GM19240 (cell line): ENCODE measurements around the gene YY1.
A peak's percentile ranks its signal among the peaks of the same experiment; 100 is the strongest.

Experiments used
- DNase-seq: peaks from one replicate; pipeline ENCODE4 v3.0.0; 2011; ENCODE audit warnings: low spot score; ENCODE audit not compliant: insufficient read length

The YY1 gene

DNA sequence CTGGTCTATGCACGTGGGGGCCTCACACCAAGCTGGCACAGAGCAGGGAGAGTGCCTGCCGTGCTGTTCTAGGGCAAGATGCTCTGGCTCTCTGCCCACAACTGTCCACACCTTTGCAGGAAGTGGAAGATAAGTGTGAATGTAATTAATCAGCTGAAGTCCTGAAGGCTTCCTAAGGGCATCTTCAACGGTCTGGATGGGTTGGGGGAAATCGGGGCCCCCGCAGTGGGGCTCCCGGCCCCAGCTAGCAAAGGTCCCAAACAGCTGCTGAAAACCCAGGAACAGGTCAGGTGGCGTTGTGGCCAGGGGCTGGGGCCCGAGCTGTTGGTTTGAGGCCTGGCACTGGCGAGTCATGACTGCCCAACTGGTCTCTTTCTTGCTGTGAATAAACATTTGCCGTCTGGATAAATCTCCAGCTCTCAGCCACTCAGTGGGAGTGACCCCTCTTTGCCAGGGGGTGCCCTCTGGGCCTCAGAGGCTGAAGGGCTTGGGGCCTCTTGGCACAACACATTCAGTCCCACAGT, 74.0 kb downstream of the YY1 start:
- DNase-seq = no peak

DNA sequence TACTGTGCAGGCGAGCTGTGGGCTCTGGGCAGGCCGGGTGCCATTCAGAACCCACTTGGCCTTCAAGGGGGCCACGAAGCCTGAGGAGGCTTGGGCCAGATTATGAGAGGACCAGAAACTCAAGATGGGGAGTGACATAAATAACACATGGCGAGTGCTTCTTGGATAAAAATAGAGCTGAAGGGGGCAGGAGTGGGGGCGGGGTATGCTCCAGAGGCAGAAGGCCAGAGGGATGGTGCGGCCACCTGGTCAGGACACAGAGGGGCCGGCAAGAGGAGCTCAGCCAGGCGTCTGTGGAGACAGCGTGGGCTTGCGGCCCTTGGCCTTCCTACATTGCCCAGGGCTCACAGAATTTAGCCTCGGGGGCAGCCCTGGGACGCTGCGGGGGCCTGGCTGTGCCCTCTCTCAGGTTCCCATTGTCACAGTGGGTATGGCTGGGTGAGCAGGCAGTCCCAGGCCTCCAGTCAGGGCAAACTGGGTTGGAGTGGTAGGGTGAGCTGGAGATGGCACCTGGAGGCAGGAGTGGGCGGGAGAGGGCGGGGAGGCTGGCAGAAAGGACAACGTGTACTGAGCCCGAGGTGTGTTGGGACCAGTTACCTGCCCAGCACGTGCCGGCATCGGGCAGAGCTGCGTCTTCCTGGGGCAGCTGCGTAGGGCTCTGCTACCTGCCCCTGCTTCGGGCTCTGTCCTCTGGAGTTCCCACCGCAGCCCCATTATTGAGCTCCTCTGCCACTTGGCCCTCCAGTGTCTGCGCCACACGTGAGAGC, 74.7 kb downstream of the YY1 start:
- DNase-seq = no peak

DNA sequence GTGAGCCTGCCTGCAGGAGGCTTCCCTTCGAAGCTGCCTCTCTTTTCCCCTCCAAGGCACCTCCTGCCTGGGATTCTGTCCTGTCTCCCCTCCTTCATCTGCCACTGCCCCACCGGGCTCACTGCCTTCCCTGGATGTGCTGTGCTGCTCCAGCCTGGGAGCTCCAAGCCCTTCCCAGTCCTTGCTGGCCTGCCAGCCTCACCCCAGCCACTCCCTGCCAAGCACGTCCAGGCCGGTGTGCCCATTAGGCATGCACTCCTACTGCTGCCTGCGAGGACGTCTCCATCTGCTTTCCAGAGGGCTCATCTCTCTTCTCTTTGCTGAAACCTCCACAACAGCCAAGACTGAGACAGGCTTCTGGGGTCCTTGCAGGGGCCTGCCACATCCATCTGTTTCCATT, 75.8 kb downstream of the YY1 start:
- DNase-seq = no peak

DNA sequence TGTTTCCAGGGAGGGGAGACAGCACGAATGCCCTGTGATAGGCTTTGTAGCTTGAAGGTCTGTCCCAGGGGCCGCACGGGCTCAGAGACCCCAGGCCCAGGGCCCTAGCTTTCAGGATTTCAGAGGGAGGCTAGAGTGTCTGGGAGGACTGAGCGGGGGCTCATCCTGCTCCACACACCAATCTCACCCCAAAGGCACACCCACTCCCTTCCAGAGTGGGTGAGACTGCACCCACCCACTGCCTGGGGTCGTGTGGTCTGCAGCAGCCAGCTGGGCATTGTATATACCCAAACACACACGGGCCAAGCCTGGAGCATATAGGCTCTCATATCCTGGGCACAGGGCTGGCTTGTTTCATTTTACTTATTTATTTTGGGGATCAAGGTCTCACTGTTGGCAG, 78.4 kb downstream of the YY1 start:
- no peak for DNase-seq

DNA sequence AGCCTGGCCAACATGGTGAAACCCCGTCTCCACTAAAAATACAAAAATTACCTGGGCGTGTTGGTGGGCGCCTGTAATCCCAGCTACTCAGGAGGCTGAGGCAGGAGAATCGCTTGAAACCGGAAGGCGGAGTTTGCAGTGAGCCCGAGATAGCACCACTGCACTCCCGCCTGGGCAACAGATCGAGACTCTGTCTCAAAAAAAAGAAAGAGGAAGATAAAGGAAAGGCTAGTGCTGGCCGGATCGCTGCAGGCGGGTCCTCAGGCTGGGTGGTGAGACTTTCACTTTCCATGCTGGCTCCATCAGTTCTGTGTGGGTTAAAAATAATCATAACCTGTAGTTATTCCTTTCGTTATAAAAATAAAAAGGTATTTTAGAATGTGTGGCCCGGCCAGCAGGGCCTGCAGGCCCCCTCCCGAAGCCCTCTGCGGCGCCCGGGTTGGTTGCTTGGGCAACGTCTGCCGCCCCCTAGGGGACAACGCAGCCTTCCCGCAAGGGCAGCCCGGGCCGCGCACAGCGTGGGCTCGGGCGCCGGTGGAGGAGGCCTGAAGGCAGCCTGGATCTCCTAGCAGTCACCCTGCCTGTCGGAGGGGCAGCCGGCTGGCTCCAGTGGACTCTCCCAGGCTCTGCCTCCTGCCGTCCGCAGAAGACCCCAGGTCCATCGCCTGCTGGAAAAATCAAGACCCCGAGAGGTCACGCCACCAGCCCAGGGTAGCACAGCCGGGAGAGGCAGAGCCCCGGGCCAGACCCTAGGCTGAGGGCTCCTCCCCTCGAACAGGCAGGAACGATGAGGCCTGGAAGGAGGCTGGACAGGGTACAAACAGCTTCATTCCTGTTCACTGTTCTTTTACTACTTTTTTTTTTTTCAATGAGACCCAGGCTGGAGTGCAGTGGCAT, 79.2 kb downstream of the YY1 start:
- peak; percentile 76 for DNase-seq

DNA sequence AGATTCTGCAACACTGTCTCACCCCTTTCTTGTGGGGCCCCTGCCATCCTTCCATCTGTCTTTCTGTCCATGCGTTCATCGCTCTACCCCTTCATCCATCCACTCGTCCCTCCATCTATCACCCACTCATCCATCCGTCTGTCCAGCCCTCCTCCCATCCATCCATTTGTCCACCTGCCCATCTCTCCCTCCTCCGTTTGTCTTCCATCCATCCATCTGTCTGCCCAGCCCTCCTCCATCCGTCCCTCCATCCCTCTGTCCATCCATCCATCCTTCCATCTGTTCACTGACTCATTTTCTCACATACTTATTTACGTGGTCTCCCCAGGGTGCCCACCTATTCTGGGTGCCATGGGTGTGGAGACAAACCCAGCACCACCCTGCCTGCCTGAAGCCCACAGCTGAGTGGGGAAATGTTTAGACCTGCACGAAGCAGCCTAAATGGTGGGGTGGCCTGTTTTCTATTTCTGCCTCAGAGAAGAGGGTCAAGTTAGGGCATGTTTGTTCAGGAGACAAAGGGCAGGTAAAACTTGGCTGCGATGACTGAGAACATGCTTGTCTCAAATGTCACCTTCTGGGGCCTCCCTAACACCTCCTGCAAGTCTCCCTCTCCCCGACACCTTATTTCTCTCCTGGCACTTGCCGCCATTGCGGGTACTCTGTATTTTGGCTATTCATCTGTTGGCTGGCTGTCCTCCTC, 81.4 kb downstream of the YY1 start:
- DNase-seq = no peak

DNA sequence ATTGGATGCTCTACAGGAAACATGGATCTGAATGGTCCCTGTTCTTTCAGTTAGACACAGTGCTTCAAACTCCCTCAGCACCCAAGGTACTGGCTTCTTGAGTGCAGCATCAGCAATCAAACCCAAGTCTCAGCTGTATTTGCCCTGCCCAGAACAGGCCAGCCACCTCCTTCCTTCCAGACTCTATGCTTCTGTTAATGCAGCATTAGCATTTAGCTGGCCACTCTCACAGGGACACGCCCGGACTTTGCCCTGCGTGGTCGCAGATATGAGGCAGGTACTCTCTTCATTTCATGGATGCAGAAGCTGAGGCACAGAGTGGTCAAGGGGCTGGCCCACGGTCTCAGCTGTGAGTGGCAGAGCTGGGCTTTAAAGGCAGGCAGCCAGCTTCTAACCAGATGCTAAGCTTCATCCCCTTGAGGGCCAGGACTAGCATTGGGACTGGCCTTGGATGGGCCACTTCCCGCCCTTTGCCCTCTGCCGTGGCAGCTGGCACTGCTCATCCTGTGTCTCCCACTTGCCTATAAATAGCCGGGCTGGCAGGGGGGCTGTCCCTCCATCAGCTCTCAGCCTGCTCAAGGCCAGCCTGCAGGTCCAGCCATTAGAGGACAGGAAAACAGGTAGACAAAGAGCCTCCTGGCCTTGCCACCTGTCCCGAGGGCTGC, 82.7 kb downstream of the YY1 start:
- no peak for DNase-seq

DNA sequence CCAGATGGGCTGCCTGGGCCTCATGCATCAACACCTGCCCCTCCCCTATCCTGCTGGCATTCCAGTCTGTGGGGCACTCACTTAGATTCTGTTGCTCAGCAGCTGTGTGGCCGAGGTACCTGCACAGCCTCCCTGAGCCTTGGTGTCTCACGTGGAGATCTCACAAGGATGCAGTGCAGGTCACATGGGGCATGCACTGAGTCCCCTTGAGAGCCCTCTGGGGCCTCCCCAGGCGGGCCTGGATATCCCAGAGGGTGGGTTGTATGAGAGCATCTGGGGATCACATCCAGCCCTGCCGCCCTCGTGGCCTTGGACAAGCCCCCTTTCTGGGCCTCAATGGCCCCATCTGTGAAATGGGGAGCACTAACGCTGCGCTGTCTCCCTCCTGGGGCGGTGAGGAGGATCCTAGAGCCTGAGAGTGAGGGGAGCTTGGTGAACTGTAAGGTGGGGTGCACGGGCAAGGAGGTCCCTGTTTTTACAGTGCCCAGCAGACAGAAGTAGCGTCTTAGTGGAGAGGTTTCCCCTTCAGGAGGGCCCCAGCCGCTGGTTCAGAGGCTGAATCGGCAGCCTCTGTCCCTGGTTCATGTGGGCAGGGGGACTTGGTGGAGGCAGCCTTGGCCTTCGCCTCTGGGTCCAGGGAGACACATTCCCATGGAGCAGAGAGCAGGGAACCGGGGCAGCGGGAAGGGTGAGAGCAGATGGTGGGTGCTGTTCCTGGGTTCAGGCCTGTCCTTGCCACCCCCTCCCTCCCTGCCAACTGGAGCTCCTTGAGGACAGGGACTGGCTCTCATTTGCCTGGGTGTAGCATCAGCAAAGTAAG, 83.4 kb downstream of the YY1 start:
- no peak for DNase-seq

DNA sequence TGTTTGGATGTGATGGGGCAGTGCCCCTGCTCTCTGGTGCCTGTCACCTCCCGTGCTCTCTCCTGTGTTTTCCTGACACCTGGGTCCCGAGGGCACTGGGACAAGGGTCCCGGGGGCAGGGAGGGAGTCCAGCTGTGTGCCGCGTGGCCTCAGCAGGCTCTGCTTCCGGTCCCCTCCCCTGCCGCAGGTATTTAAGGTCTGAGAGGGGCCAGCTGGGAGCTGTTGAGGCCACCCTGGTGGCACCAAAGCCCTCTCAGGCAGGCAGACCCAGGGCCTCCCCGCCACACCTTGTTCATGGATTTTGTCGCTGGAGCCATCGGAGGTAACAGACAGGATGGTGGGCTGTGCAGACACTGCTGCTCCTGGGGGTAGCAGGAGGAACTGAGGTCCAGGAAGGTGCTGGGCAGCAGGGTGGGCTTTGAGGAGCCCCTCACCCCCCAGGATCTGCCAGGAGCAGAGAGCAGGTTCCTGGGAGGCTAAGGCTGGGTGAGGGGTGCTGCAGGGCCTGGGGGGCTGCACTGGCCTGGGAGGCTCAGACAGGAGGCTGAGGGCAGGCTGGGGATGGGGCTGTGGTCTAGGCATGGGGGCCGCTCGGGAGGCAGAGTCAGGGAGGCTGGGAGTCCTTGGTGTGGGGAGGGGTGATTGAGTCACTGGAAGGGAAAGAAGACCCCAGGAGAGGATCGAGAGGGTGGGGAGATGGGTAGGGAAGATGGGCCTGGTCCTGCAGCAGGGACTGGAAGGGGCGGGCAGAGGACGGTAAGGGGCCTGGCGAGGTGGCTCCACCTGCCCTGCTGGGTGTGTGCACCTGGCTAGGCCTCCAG, 84.4 kb downstream of the YY1 start, which contains the start of gene SLC25A47:
TSS of gene SLC25A47 (plus strand) at position 219 of the 821 bp plus-strand sequence. CDS start at position 295, 76 bp downstream.
- no peak for DNase-seq

DNA sequence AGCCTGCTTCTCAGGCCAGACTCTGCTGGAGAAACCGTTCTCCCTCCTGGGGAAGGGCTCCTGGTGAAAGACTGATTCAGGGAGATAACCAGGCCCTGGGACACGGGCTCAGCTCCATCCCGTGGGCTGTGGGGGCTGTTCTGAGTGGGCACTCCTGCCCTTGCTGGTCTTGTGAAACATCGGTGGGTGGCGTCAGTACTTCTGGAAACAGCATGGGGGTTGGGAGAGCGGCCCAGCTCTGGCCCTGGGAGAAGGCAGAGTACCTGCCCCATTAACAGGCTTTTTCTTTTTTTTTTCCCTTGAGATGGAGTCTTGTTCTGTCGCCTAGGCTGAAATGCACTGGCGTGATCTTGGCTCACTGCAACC, 85.0 kb downstream of the YY1 start:
- no peak for DNase-seq

DNA sequence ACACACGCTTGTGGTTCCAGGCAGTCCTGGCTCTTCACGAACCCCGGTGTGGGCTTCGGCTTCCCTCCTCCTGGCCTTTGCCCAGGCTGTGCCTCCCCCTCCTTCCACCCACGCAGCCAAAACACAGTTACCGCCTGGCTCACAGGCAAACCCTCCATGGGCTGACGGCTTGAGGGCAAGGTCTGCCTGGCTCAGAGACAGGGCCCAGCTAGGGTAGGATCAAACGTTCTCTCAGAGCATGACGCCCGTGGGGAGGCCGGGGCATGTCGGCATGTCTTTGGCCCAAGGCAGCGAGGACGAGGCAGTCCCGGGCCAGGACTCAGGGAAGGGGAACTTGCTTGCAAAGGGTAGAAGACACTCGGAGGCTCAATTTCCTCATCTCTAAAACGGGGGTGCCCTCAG, 86.3 kb downstream of the YY1 start:
- no peak for DNase-seq

DNA sequence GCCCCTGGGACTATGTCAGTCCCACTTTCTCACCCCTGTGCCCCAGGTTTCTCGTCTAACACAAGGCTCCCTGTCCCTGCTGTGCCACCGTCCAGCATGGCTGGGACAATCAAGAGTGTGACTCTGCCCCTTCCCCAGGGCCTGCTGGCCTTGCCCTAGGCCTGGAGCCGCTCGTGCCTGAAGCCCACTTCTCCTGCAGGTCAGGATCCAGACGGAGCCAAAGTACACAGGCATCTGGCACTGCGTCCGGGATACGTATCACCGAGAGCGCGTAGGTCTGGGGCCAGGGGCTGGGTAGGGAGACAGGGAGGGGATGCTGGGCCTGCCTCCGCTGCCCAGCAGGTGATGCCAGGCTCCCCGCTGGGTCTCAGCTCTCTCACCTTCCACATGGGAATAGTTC, 87.0 kb downstream of the YY1 start:
- DNase-seq = no peak

DNA sequence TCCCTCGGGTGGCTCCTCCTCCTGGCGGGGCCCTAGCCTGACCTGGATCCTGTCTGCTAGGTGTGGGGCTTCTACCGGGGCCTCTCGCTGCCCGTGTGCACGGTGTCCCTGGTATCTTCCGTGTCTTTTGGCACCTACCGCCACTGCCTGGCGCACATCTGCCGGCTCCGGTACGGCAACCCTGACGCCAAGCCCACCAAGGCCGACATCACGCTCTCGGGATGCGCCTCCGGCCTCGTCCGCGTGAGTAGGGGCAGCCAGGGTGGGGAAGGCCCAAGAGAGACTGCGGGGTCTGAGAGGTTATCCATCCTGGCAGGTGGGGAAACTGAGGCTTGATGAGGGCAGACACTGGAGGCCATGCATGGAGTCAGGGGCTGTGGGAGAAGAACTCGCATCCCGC, 88.2 kb downstream of the YY1 start:
- no peak for DNase-seq

DNA sequence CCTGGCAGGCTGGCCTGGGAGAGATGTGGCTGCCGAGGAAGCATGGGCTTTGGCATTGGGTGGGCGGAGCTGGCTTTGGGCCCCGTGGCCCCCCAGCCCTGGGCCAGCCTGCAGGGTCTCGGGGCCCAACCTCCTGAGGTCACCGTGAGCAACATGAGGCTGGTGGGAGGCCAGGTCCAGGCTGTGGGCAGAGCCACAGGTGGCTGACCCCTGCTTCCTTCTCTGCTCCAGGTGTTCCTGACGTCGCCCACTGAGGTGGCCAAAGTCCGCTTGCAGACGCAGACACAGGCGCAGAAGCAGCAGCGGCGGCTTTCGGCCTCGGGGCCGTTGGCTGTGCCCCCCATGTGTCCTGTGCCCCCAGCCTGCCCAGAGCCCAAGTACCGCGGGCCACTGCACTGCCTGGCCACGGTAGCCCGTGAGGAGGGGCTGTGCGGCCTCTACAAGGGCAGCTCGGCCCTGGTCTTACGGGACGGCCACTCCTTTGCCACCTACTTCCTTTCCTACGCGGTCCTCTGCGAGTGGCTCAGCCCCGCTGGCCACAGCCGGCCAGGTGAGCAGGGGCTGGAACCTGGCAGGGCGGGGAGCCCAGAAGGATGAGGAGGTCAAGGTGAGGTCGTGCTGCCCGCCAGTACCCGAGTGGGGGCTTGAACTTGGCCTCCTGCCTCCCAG, 89.7 kb downstream of the YY1 start:
- DNase-seq = no peak

DNA sequence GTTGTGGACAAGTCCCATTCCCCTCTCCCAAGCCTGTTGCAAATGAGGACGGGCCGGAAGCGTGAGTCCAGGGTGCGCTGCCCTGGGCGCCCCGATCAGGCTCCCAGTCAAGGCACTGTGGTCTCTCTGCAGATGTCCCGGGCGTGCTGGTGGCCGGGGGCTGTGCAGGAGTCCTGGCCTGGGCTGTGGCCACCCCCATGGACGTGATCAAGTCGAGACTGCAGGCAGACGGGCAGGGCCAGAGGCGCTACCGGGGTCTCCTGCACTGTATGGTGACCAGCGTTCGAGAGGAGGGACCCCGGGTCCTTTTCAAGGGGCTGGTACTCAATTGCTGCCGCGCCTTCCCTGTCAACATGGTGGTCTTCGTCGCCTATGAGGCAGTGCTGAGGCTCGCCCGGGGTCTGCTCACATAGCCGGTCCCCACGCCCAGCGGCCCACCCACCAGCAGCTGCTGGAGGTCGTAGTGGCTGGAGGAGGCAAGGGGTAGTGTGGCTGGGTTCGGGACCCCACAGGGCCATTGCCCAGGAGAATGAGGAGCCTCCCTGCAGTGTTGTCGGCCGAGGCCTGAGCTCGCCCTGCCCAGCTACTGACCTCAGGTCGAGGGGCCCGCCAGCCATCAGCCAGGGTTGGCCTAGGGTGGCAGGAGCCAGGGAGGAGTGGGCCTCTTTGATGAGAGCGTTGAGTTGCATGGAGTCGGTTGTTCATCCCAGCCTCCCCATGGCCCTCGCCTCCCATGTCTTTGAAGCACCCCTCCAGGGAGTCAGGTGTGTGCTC, 90.5 kb downstream of the YY1 start:
- DNase-seq = no peak

DNA sequence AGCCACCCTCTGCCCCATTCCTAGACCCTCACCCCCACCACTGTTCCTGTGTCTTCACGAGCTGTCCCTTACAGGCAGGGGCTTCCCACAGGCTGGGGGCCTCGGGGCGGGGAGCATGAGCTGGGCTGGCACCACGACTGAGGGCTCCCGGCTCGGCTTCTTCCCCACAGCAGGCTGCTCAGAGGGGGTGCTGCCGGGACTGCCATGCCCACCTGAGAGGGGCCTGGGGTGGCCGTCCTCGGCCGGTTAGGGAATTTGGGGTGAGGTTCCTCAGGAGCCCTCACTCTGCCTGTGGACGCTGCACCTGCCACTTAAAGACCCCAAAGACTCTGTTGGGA, 91.0 kb downstream of the YY1 start:
- no peak for DNase-seq

DNA sequence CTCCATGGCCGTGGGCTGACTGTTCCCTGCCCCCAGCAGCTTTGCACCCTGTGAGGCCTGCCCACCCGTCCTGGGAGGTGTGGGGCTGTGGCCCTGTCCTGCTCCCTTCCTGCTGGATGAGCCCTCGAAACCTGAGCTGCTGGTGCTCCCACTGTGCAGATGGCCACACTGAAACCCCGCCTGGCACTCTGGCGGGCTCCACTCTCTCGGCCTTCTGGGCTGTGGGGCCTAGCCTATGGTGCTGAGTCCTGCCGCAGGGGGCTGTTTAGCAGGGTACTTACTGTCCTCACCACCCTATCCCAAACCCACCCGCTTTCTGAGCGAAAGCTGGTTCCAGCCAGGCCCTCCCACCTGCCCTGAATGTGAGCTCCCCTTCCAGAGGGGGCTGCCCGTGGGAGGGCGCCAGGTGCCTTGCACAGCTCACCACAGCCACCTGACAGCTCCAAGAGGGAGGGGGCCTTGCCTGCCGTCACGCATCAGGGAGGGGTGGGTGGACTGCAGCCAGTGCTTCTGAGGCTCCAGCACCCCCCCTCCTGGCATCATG, 91.5 kb downstream of the YY1 start:
- no peak for DNase-seq

DNA sequence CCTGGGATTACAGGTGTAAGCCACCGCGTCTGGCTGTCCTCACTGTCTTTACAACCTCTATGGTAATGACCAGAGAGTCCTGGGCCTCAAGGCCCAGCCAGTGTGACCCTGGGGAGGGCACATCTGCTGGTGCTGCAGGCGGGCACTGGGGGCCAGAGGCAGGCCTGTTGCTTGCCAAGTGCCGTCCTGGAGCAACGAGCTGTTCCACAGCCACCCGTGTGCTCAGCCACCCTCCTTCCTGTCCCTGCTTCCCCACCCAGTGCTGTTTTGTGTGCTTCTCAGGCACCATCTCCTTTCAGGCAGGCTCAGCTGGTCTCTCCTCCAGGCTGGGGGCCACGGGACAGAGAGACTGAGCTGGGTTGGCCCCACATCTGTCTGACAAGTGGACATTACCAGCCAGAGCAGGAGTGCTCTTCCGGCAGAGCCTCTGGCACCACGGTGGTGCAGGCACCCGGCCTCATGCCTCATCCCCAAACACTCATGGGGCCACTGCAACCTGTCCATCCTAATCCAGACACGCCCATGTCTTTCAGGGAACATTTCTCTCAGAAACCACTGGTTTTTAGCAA, 93.2 kb downstream of the YY1 start:
- DNase-seq = no peak
